GM12874 (cell line): ENCODE data around the gene HHAT.

ENCODE experiments used
- CTCF ChIP-seq: IDR thresholded peaks from 2 replicates; pipeline ENCODE4 v1.5.1; 2011; ENCODE audit warnings: low read depth, mild to moderate bottlenecking, control low read depth, low read length, moderate library complexity; ENCODE audit not compliant: insufficient read depth

HHAT gene

GRCh38 chr1:210457568-210457967 is 128.9 kb downstream of the HHAT start:
- TF ChIP-seq CTCF: no peak

- no peak for TF ChIP-seq CTCF
Measured at GRCh38 chr1:210464519-210465039, 135.9 kb downstream of the HHAT start.

- TF ChIP-seq CTCF: no peak
Measured at GRCh38 chr1:210465150-210465549, 136.4 kb downstream of the HHAT start.

GRCh38 chr1:210467440-210468043 is 138.8 kb downstream of the HHAT start:
- TF ChIP-seq CTCF: no peak

- no peak for TF ChIP-seq CTCF
Measured at GRCh38 chr1:210469441-210469840, 140.7 kb downstream of the HHAT start.

GRCh38 chr1:210475321-210475720 is 146.6 kb downstream of the HHAT start:
- TF ChIP-seq CTCF: no peak

GRCh38 chr1:210475806-210476205 is 147.1 kb downstream of the HHAT start:
- TF ChIP-seq CTCF: no peak

- no peak for TF ChIP-seq CTCF
Measured at GRCh38 chr1:210476730-210477129, 148.0 kb downstream of the HHAT start.
